ENCODE data around the gene PWWP2B. TPM values are rescaled to one million over a fixed set of nuclear protein-coding genes. Genes with fewer than 3 reads are reported as not detected.
A peak's percentile ranks its signal among the peaks of the same experiment; 100 is the strongest.

Gene PWWP2B
- total RNA-seq, 1 experiment from 2014 or later: 51.6 TPM

GRCh38 chr10:132437541-132437950 is 40.5 kb downstream of the PWWP2B start:
- H3K4me3 ChIP-seq (ENCODE audit: low read depth in 2 of 2, low read length in 2 of 2): no peak overlapping the region
- in situ Hi-C loops (cut with HindIII; ENCODE audit: low pct_unique_long_range_greater_than_20kb, low sequenced_read_pairs): no loop called here
- no TSS peak for BruUV-seq (replicated peaks)
- H3K27ac ChIP-seq (ENCODE audit: low read length): peak overlapping the region; percentile 14; the same call in 1 of the 2 replicates
- H3K4me1 ChIP-seq (ENCODE audit: control insufficient read depth, insufficient read depth, low read length): peaks cover 11% of the 10 kb centered on the region; the same call in 1 of the 2 replicates
- CTCF ChIA-PET: no interaction called here
- H3K36me3 ChIP-seq (ENCODE audit: control insufficient read depth, insufficient read depth, low read length): no peaks in the 10 kb centered on the region
- H3K9me3 ChIP-seq (ENCODE audit: control insufficient read depth, insufficient read depth, low read depth, low read length): no peaks in the 10 kb centered on the region
- ATAC-seq (no peak), DNase-seq (ENCODE audit: low read depth, low spot score) (no peak)
- intact Hi-C loops (cut with micrococcal nuclease; ENCODE audit: unreplicated experiment): no loop called here
- H3K27me3 ChIP-seq (ENCODE audit: control insufficient read depth, insufficient read depth, low read length): no peaks in the 10 kb centered on the region
- TF ChIP-seq TCF7L2 (IDR thresholded peaks at IDR 0.05; ENCODE audit: low read depth, low read length): no peak
- TF ChIP-seq SIN3A (IDR thresholded peaks at IDR 0.05; ENCODE audit: borderline replicate concordance, insufficient read depth, low read depth, low read length): no peak
- POLR2A ChIA-PET: no interaction called here

- POLR2A ChIA-PET: no interaction called here
- no peaks in the 10 kb centered on the region for H3K27me3 ChIP-seq (ENCODE audit: control insufficient read depth, insufficient read depth, low read length)
- no peaks in the 10 kb centered on the region for H3K36me3 ChIP-seq (ENCODE audit: control insufficient read depth, insufficient read depth, low read length)
- H3K4me3 ChIP-seq (ENCODE audit: low read depth in 2 of 2, low read length in 2 of 2): no peak overlapping the region
- TF ChIP-seq SIN3A (IDR thresholded peaks at IDR 0.05; ENCODE audit: borderline replicate concordance, insufficient read depth, low read depth, low read length): no peak
- no peak for TF ChIP-seq TCF7L2 (IDR thresholded peaks at IDR 0.05; ENCODE audit: low read depth, low read length)
- no peak for TF ChIP-seq POLR2AphosphoS5 (IDR thresholded peaks at IDR 0.05; ENCODE audit: low read depth, low read length)
- TF ChIP-seq REST (IDR thresholded peaks at IDR 0.05; ENCODE audit: insufficient read depth in 1 of 2, low read depth in 2 of 2, low read length in 1 of 2): no peak
- TF ChIP-seq CTCF (IDR thresholded peaks at IDR 0.05): no peak
- in situ Hi-C loops (cut with HindIII; ENCODE audit: low pct_unique_long_range_greater_than_20kb, low sequenced_read_pairs) (no loop called here), intact Hi-C loops (cut with micrococcal nuclease; ENCODE audit: unreplicated experiment) (no loop called here)
- peaks cover 11% of the 10 kb centered on the region for H3K4me1 ChIP-seq (ENCODE audit: control insufficient read depth, insufficient read depth, low read length)
- DNase-seq (ENCODE audit: low read depth, low spot score) (no peak), ATAC-seq (no peak; the same call in 1 of the 2 replicates)
- BruUV-seq (replicated peaks): no TSS peak
- H3K9me3 ChIP-seq (ENCODE audit: control insufficient read depth, insufficient read depth, low read depth, low read length): no peaks in the 10 kb centered on the region
- no peak overlapping the region for H3K27ac ChIP-seq (ENCODE audit: low read length)
- CTCF ChIA-PET: no interaction called here
Observed at GRCh38 chr10:132438091-132439024, 41.4 kb downstream of the PWWP2B start.

GRCh38 chr10:132439025-132439388 is 42.0 kb downstream of the PWWP2B start:
- H3K27ac ChIP-seq (ENCODE audit: low read length): 0 out of 2 replicates have a peak overlapping the region, but pooled peaks have one; percentile 23
- ChIA-PET POLR2A (no interaction called here), CTCF (no interaction called here)
- DNase-seq (ENCODE audit: low read depth, low spot score) (no peak), ATAC-seq (no peak)
- in situ Hi-C loops (cut with HindIII; ENCODE audit: low pct_unique_long_range_greater_than_20kb, low sequenced_read_pairs): no loop called here
- no peak for TF ChIP-seq REST (IDR thresholded peaks at IDR 0.05; ENCODE audit: insufficient read depth in 1 of 2, low read depth in 2 of 2, low read length in 1 of 2)
- no peak for TF ChIP-seq POLR2AphosphoS5 (IDR thresholded peaks at IDR 0.05; ENCODE audit: low read depth, low read length)
- no peak for TF ChIP-seq SIN3A (IDR thresholded peaks at IDR 0.05; ENCODE audit: borderline replicate concordance, insufficient read depth, low read depth, low read length)
- no peak for TF ChIP-seq TCF7L2 (IDR thresholded peaks at IDR 0.05; ENCODE audit: low read depth, low read length)
- no peak for TF ChIP-seq CTCF (IDR thresholded peaks at IDR 0.05)
- no TSS peak for BruUV-seq (replicated peaks)
- H3K36me3 ChIP-seq (ENCODE audit: control insufficient read depth, insufficient read depth, low read length): no peaks in the 10 kb centered on the region
- intact Hi-C loops (cut with micrococcal nuclease; ENCODE audit: unreplicated experiment): no loop called here
- no peaks in the 10 kb centered on the region for H3K27me3 ChIP-seq (ENCODE audit: control insufficient read depth, insufficient read depth, low read length)
- no peaks in the 10 kb centered on the region for H3K9me3 ChIP-seq (ENCODE audit: control insufficient read depth, insufficient read depth, low read depth, low read length)
- H3K4me3 ChIP-seq (ENCODE audit: low read depth in 2 of 2, low read length in 2 of 2): no peak overlapping the region
- peaks cover 14% of the 10 kb centered on the region for H3K4me1 ChIP-seq (ENCODE audit: control insufficient read depth, insufficient read depth, low read length)

All from Panc1 (cell line).